Astrocyte (in vitro differentiated cells and primary cell): ENCODE results near the gene NPVF. TPM values are rescaled to one million over a fixed set of nuclear protein-coding genes. Genes with fewer than 3 reads are reported as not detected.

Experiments used
- DNase-seq: peaks from one replicate; pipeline ENCODE4 v3.0.0-alpha.2; 2010; ENCODE audit warnings: low read depth
- FAIRE-seq: peaks from 2 replicates; lab custom pipeline; 2011; peaks lifted over from hg19 to GRCh38; lab: Jason Lieb, UNC
- H2AFZ ChIP-seq: 2 replicates; pipeline ENCODE4 v1.6.0; 2012; ENCODE audit warnings: low read depth, low read length, inconsistent platforms
- H3K27ac ChIP-seq: 2 replicates; pipeline ENCODE4 v1.5.1; 2011; ENCODE audit warnings: low read depth, low read length, inconsistent platforms
- H3K27me3 ChIP-seq: 2 replicates; pipeline ENCODE4 v1.6.0; 2011; ENCODE audit warnings: low read length, inconsistent platforms; ENCODE audit not compliant: insufficient read depth
- H3K36me3 ChIP-seq: 2 replicates; pipeline ENCODE4 v1.5.1; 2011; ENCODE audit warnings: low read length, inconsistent platforms; ENCODE audit not compliant: insufficient read depth
- H3K4me1 ChIP-seq: 2 replicates; pipeline ENCODE4 v1.5.1; 2011; ENCODE audit warnings: low read length, inconsistent platforms; ENCODE audit not compliant: insufficient read depth
- H3K4me2 ChIP-seq: 2 replicates; pipeline ENCODE4 v1.6.0; 2012; ENCODE audit warnings: low read length, inconsistent platforms
- H3K4me3 ChIP-seq: 2 replicates; pipeline ENCODE4 v1.5.1; 2011; ENCODE audit warnings: low read depth, mild to moderate bottlenecking, low read length, inconsistent platforms; ENCODE audit not compliant: insufficient read depth
- H3K79me2 ChIP-seq: 2 replicates; pipeline ENCODE4 v1.6.0; 2012; ENCODE audit warnings: mild to moderate bottlenecking, low read length, inconsistent platforms; ENCODE audit not compliant: insufficient read depth
- H3K9ac ChIP-seq: 2 replicates; pipeline ENCODE4 v1.6.0; 2012; ENCODE audit warnings: mild to moderate bottlenecking, low read length, inconsistent platforms
- H3K9me3 ChIP-seq: 2 replicates; pipeline ENCODE4 v1.5.1; 2012; ENCODE audit warnings: low read depth, mild to moderate bottlenecking, low read length, inconsistent platforms; ENCODE audit not compliant: insufficient read depth
- H4K20me1 ChIP-seq: 2 replicates; pipeline ENCODE4 v1.6.0; 2012; ENCODE audit warnings: low read length, inconsistent platforms; ENCODE audit not compliant: insufficient read depth
- H3K27ac Mint-ChIP-seq: one replicate; pipeline ENCODE4 v1.8.0; 2021; ENCODE audit warnings: mild to moderate bottlenecking, mixed read lengths; ENCODE audit not compliant: unreplicated experiment
- H3K27me3 Mint-ChIP-seq: one replicate; pipeline ENCODE4 v1.8.0; 2021; ENCODE audit warnings: low read depth, mixed read lengths; ENCODE audit not compliant: unreplicated experiment
- H3K36me3 Mint-ChIP-seq: one replicate; pipeline ENCODE4 v1.8.0; 2021; ENCODE audit warnings: low read depth, mixed read lengths; ENCODE audit not compliant: unreplicated experiment
- H3K4me1 Mint-ChIP-seq: one replicate; pipeline ENCODE4 v1.8.0; 2021; ENCODE audit warnings: low read depth, mixed read lengths; ENCODE audit not compliant: unreplicated experiment
- H3K4me3 Mint-ChIP-seq: one replicate; pipeline ENCODE4 v1.8.0; 2021; ENCODE audit warnings: mild to moderate bottlenecking, moderate library complexity, mixed read lengths; ENCODE audit not compliant: unreplicated experiment
- H3K9me3 Mint-ChIP-seq: one replicate; pipeline ENCODE4 v1.8.0; 2021; ENCODE audit warnings: mild to moderate bottlenecking, mixed read lengths; ENCODE audit not compliant: unreplicated experiment
- EZH2 ChIP-seq: IDR thresholded peaks from 2 replicates; pipeline ENCODE4 v1.6.1; 2012; ENCODE audit warnings: mild to moderate bottlenecking, low read length, inconsistent platforms; ENCODE audit not compliant: insufficient read depth
- total RNA-seq: library from RNA; stranded (reverse); gene quantifications from 2 replicates; pipeline ENCODE4 v1.2.1, GENCODE V29; 2021
- TF ChIP-seq, protein P1 (sequence below): IDR thresholded peaks from 2 replicates; pipeline ENCODE4 v1.5.1; 2011; ENCODE audit warnings: low read depth, mild to moderate bottlenecking, inconsistent platforms, low read length, moderate library complexity; ENCODE audit not compliant: insufficient read depth

NPVF gene
- total RNA-seq, 1 donor from 2014 or later, result not detected

DNA sequence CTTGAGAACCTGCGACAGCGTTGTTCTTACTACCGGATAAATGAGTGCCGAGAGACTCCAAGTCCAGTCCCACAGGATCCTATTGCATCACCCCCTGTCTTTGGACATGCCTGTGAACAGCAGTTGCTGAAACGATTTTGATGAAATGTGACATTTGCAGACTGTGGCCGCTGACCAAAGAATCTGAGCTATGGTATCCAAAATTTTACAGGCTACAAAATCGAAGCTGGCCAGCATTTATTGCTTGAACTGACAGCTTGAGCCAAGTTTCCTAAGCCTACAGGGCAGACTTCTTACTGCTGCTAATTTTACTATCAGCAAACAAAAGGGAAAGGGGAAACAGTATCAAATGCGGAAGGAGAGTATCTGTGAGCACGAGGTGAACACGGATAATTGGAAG, 12.1 kb upstream of the NPVF start:
- Histone ChIP-seq H2AFZ (no peak overlapping the region), H3K9me3 (no peaks in the 10 kb centered on the region), H3K27me3 (no peaks in the 10 kb centered on the region), H3K27ac (no peak overlapping the region), H4K20me1 (no peaks in the 10 kb centered on the region), H3K4me2 (no peak overlapping the region), H3K4me1 (no peaks in the 10 kb centered on the region), H3K9ac (no peak overlapping the region), H3K79me2 (no peaks in the 10 kb centered on the region), H3K36me3 (no peaks in the 10 kb centered on the region), H3K4me3 (no peak overlapping the region)
- Mint-ChIP-seq H3K27me3 (peaks cover 22% of the 10 kb centered on the region), H3K27ac (no peak overlapping the region), H3K36me3 (no peaks in the 10 kb centered on the region), H3K4me1 (no peaks in the 10 kb centered on the region), H3K9me3 (no peaks in the 10 kb centered on the region), H3K4me3 (no peak overlapping the region)
- TF ChIP-seq EZH2, result no peak
- TF ChIP-seq, protein P1, sequence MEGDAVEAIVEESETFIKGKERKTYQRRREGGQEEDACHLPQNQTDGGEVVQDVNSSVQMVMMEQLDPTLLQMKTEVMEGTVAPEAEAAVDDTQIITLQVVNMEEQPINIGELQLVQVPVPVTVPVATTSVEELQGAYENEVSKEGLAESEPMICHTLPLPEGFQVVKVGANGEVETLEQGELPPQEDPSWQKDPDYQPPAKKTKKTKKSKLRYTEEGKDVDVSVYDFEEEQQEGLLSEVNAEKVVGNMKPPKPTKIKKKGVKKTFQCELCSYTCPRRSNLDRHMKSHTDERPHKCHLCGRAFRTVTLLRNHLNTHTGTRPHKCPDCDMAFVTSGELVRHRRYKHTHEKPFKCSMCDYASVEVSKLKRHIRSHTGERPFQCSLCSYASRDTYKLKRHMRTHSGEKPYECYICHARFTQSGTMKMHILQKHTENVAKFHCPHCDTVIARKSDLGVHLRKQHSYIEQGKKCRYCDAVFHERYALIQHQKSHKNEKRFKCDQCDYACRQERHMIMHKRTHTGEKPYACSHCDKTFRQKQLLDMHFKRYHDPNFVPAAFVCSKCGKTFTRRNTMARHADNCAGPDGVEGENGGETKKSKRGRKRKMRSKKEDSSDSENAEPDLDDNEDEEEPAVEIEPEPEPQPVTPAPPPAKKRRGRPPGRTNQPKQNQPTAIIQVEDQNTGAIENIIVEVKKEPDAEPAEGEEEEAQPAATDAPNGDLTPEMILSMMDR, result no peak
- FAIRE-seq (no peak), DNase-seq (no peak)

DNA sequence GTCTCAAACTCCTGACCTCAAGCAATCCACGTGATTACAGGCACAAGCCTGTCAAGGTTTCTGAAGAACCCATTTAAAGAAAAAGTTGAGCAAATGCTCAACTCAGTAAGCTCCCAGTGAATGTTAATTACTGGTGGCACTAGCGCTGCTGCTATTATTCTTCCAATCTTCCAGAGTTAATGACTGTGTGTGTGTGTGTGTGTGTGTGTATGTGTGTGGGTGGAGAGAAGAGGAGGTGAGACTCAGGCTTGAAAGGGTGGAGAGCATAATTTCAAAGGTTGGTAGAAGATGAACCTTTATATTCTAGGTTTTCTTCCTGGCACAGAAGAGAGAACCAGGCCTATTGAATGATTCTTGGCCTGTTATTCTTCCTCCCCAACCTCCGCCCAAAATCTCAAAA, 11.6 kb upstream of the NPVF start:
- H3K4me2 ChIP-seq, result no peak overlapping the region
- TF ChIP-seq, protein P1, result no peak
- no peak for TF ChIP-seq EZH2
- H3K9me3 Mint-ChIP-seq, result no peaks in the 10 kb centered on the region
- H3K27ac ChIP-seq, result no peak overlapping the region
- no peak overlapping the region for H2AFZ ChIP-seq
- H4K20me1 ChIP-seq, result no peaks in the 10 kb centered on the region
- H3K4me3 ChIP-seq, result no peak overlapping the region
- no peak for DNase-seq
- H3K36me3 Mint-ChIP-seq, result no peaks in the 10 kb centered on the region
- H3K27me3 Mint-ChIP-seq, result peaks cover 24% of the 10 kb centered on the region
- H3K27me3 ChIP-seq, result no peaks in the 10 kb centered on the region
- no peaks in the 10 kb centered on the region for H3K36me3 ChIP-seq
- no peak overlapping the region for H3K9ac ChIP-seq
- no peaks in the 10 kb centered on the region for H3K9me3 ChIP-seq
- no peaks in the 10 kb centered on the region for H3K4me1 Mint-ChIP-seq
- H3K27ac Mint-ChIP-seq, result no peak overlapping the region
- H3K4me3 Mint-ChIP-seq, result no peak overlapping the region
- no peaks in the 10 kb centered on the region for H3K79me2 ChIP-seq
- FAIRE-seq, result no peak
- no peaks in the 10 kb centered on the region for H3K4me1 ChIP-seq

DNA sequence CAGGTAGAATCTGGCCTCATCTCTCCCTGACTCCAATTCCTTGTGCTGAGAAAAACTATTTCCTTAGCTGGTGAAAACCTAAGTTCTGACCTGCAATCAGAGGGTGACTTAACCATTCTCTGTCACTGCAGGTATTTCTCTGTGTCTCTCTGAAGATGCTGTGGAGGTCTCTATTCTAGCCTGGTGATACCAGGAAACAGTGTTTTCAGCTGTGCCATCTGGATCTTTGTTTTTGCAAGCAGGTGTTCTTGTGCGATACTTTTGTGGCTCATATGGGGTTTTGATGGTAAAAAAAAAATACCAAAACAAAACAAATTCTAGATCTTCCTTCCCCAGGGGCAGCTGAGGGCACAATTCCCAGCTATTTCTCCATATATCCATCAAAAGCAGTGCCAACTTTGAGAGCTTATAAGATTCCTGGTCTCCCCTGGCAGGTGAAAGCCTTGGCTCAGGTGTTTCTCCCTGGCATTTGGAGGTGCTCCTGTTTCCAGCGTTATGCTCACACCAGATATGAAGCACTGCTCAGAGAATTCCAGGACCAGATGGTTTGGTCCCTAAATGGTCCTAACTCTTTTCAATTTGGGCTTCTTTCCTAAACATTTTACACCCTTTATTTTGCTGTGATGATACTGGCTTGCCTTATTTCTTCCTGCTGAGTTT, 9.9 kb upstream of the NPVF start:
- Histone ChIP-seq H4K20me1 (no peaks in the 10 kb centered on the region), H3K4me2 (no peak overlapping the region), H2AFZ (no peak overlapping the region), H3K36me3 (no peaks in the 10 kb centered on the region), H3K4me1 (no peaks in the 10 kb centered on the region), H3K4me3 (no peak overlapping the region), H3K79me2 (no peaks in the 10 kb centered on the region), H3K27ac (no peak overlapping the region), H3K9me3 (no peaks in the 10 kb centered on the region), H3K9ac (no peak overlapping the region), H3K27me3 (no peaks in the 10 kb centered on the region)
- TF ChIP-seq, protein P1, result no peak
- FAIRE-seq (no peak), DNase-seq (no peak)
- H3K4me1 Mint-ChIP-seq, result no peaks in the 10 kb centered on the region
- peaks cover under 1% of the 10 kb centered on the region for H3K9me3 Mint-ChIP-seq
- no peak overlapping the region for H3K27ac Mint-ChIP-seq
- no peak overlapping the region for H3K4me3 Mint-ChIP-seq
- no peaks in the 10 kb centered on the region for H3K36me3 Mint-ChIP-seq
- peaks cover 18% of the 10 kb centered on the region for H3K27me3 Mint-ChIP-seq
